Measurements from ENCODE around the gene LRRC63.
"Not testable (repeated sequence)": the region's sequence is repeated elsewhere in the genome, so short reads cannot be mapped to it uniquely, and the experiment has no call there.

Gene LRRC63

GRCh38 chr13:46181840-46182490, 29.8 kb upstream of the LRRC63 start, which contains the start of gene LCP1:
TSS of gene LCP1 (minus strand) at chr13:46182177. CDS start at chr13:46159662, 22,515 bp downstream.
- DNase-seq (ENCODE audit: low read depth in 2 of 2) = peak in 1 of 2 donors; percentile 43

GRCh38 chr13:46182491-46182877, 29.2 kb upstream of the LRRC63 start:
- no peak for DNase-seq (ENCODE audit: low read depth in 2 of 2)

GRCh38 chr13:46183018-46183946, 28.4 kb upstream of the LRRC63 start:
- DNase-seq (ENCODE audit: low read depth in 2 of 2) = no peak

GRCh38 chr13:46184277-46184699, 27.4 kb upstream of the LRRC63 start:
- DNase-seq (ENCODE audit: low read depth in 2 of 2) = peak; percentile 53 to 72

- no peak for DNase-seq (ENCODE audit: low read depth in 2 of 2)
These were observed 26.1 kb upstream of the LRRC63 start for GRCh38 chr13:46185634-46186033.

GRCh38 chr13:46192412-46192811, 19.3 kb upstream of the LRRC63 start:
- DNase-seq (ENCODE audit: low read depth in 2 of 2) = no peak

GRCh38 chr13:46195016-46195415, 16.7 kb upstream of the LRRC63 start:
- DNase-seq (ENCODE audit: low read depth in 2 of 2) = no peak

- no peak for DNase-seq (ENCODE audit: low read depth in 2 of 2)
These were observed 14.3 kb upstream of the LRRC63 start for GRCh38 chr13:46197299-46198048.

- no peak for DNase-seq (ENCODE audit: low read depth in 2 of 2)
These were observed 13.0 kb upstream of the LRRC63 start for GRCh38 chr13:46198696-46199193.

GRCh38 chr13:46202188-46202795, 9.4 kb upstream of the LRRC63 start:
- no peak for DNase-seq (ENCODE audit: low read depth in 2 of 2)

GRCh38 chr13:46202966-46203365, 8.8 kb upstream of the LRRC63 start:
- DNase-seq (ENCODE audit: low read depth in 2 of 2) = no peak

GRCh38 chr13:46206143-46206542, 5.6 kb upstream of the LRRC63 start:
- DNase-seq (ENCODE audit: low read depth in 2 of 2) = no peak

- DNase-seq (ENCODE audit: low read depth in 2 of 2) = no peak
These were observed 3.9 kb upstream of the LRRC63 start for GRCh38 chr13:46207828-46208227.

GRCh38 chr13:46210362-46211083, 1.2 kb upstream of the LRRC63 start:
- DNase-seq (ENCODE audit: low read depth in 2 of 2) = no peak

GRCh38 chr13:46211116-46211482, 629 bp upstream of the LRRC63 start:
- peak in 1 of 2 donors; percentile 5 for DNase-seq (ENCODE audit: low read depth in 2 of 2)

- DNase-seq (ENCODE audit: low read depth in 2 of 2) = no peak
These were observed 1.5 kb downstream of the LRRC63 start for GRCh38 chr13:46213242-46213641.

- DNase-seq (ENCODE audit: low read depth in 2 of 2) = not testable (repeated sequence)
These were observed 3.0 kb downstream of the LRRC63 start for GRCh38 chr13:46214741-46215140.

- DNase-seq (ENCODE audit: low read depth in 2 of 2) = not testable (repeated sequence)
These were observed 8.5 kb downstream of the LRRC63 start for GRCh38 chr13:46220234-46220633.

GRCh38 chr13:46229251-46229650, 17.5 kb downstream of the LRRC63 start:
- no peak for DNase-seq (ENCODE audit: low read depth in 2 of 2)

- DNase-seq (ENCODE audit: low read depth in 2 of 2) = no peak
These were observed 20.6 kb downstream of the LRRC63 start for GRCh38 chr13:46232281-46232680.

- DNase-seq (ENCODE audit: low read depth in 2 of 2) = no peak
These were observed 23.6 kb downstream of the LRRC63 start for GRCh38 chr13:46235286-46235685.

Data from stimulated activated CD8-positive, alpha-beta memory T cell treated with anti-CD3 and anti-CD28 coated beads, Interleukin-2, amount 100 ng/mL, for 48 hours (primary cell).